Nephron (organoid): Measurements from ENCODE around the gene B9D2.

Experiments
- H3K27ac Mint-ChIP-seq, 3 experiments: 2 replicates each; pipeline ENCODE4 v1.8.0; 2020; ENCODE audit warnings: mixed read lengths in 3 of 3, mild to moderate bottlenecking in 2 of 3, moderate library complexity in 1 of 3
- H3K27me3 Mint-ChIP-seq: 2 replicates; pipeline ENCODE4 v1.8.0; 2021; ENCODE audit warnings: low read depth, mild to moderate bottlenecking, moderate library complexity, mixed read lengths
- H3K36me3 Mint-ChIP-seq: 2 replicates; pipeline ENCODE4 v1.8.0; 2020; ENCODE audit warnings: low read depth, mixed read lengths
- H3K4me1 Mint-ChIP-seq: 2 replicates; pipeline ENCODE4 v1.8.0; 2020; ENCODE audit warnings: mixed read lengths
- H3K4me3 Mint-ChIP-seq, 3 experiments: 2 replicates each; pipeline ENCODE4 v1.8.0; 2020; ENCODE audit warnings: mild to moderate bottlenecking in 3 of 3, mixed read lengths in 3 of 3, moderate library complexity in 2 of 3
- H3K9me3 Mint-ChIP-seq: 2 replicates; pipeline ENCODE4 v1.8.0; 2020; ENCODE audit warnings: mixed read lengths
- CTCF ChIP-seq, 3 experiments: fragments of 200-600 bp; sonication (generic); IDR thresholded peaks; one replicate each; pipeline ENCODE4 v1.5.0; 2021; ENCODE audit warnings: antibody characterized with exemption in 3 of 3; ENCODE audit not compliant: unreplicated experiment in 3 of 3

The B9D2 gene

GRCh38 chr19:41356984-41357739 is 6.8 kb downstream of the B9D2 start:
- Mint-ChIP-seq H3K4me3 (peak overlapping the region in 2 of 3 experiments; percentile 20 to 48), H3K36me3 (no peaks in the 10 kb centered on the region), H3K27ac (no peak overlapping the region), H3K9me3 (no peaks in the 10 kb centered on the region), H3K4me1 (peaks cover 12% of the 10 kb centered on the region), H3K27me3 (peaks cover 21% of the 10 kb centered on the region)
- TF ChIP-seq CTCF (IDR thresholded peaks at IDR 0.05; ENCODE audit: unreplicated experiment in 3 of 3): no peak

GRCh38 chr19:41355802-41356201 is 8.1 kb downstream of the B9D2 start:
- H3K4me1 Mint-ChIP-seq: peaks cover 22% of the 10 kb centered on the region

GRCh38 chr19:41355035-41355434 is 8.9 kb downstream of the B9D2 start:
- no peaks in the 10 kb centered on the region for H3K36me3 Mint-ChIP-seq
- H3K4me3 Mint-ChIP-seq: peak overlapping the region; percentile 82 to 84 (median 82)
- no peaks in the 10 kb centered on the region for H3K9me3 Mint-ChIP-seq
- H3K27ac Mint-ChIP-seq: peak overlapping the region; percentile 9 to 70 (median 47)
- no peak for TF ChIP-seq CTCF (IDR thresholded peaks at IDR 0.05; ENCODE audit: unreplicated experiment in 3 of 3)
- peaks cover 26% of the 10 kb centered on the region for H3K4me1 Mint-ChIP-seq
- peaks cover 39% of the 10 kb centered on the region for H3K27me3 Mint-ChIP-seq

More at GRCh38 chr19:41355802-41356201, 8.1 kb downstream of the B9D2 start:
- peak overlapping the region; percentile 82 to 84 (median 82) for H3K4me3 Mint-ChIP-seq
- H3K9me3 Mint-ChIP-seq: no peaks in the 10 kb centered on the region
- no peaks in the 10 kb centered on the region for H3K36me3 Mint-ChIP-seq
- peak overlapping the region in 1 of 3 experiments; percentile 26 for H3K27ac Mint-ChIP-seq
- H3K27me3 Mint-ChIP-seq: peaks cover 32% of the 10 kb centered on the region
- no peak for TF ChIP-seq CTCF (IDR thresholded peaks at IDR 0.05; ENCODE audit: unreplicated experiment in 3 of 3)

GRCh38 chr19:41354343-41354953 is 9.5 kb downstream of the B9D2 start:
- no peaks in the 10 kb centered on the region for H3K36me3 Mint-ChIP-seq
- peaks cover 26% of the 10 kb centered on the region for H3K4me1 Mint-ChIP-seq
- TF ChIP-seq CTCF (IDR thresholded peaks at IDR 0.05; ENCODE audit: unreplicated experiment in 3 of 3): peak in 1 of 3 experiments; percentile 5
- H3K9me3 Mint-ChIP-seq: no peaks in the 10 kb centered on the region
- H3K27ac Mint-ChIP-seq: peak overlapping the region in 2 of 3 experiments; percentile 61 to 94
- peaks cover 45% of the 10 kb centered on the region for H3K27me3 Mint-ChIP-seq
- peak overlapping the region; percentile 81 to 91 (median 83) for H3K4me3 Mint-ChIP-seq

GRCh38 chr19:41353466-41354342 is 10.2 kb downstream of the B9D2 start, which contains the start of gene TGFB1:
Gene TGFB1 (minus strand): TSS chr19:41353922. CDS start chr19:41353044, 878 bp downstream.
- H3K9me3 Mint-ChIP-seq: no peaks in the 10 kb centered on the region
- peak; percentile 81 to 92 (median 82) for TF ChIP-seq CTCF (IDR thresholded peaks at IDR 0.05; ENCODE audit: unreplicated experiment in 3 of 3)
- H3K27ac Mint-ChIP-seq: peak within 1 kb of the TSS; percentile 58 to 94 (median 61)
- peak within 1 kb of the TSS; percentile 88 to 96 (median 95) for H3K4me3 Mint-ChIP-seq
- H3K27me3 Mint-ChIP-seq: peaks cover 53% of the 10 kb centered on the region
- H3K36me3 Mint-ChIP-seq: no peaks in the 10 kb centered on the region
- H3K4me1 Mint-ChIP-seq: peaks cover 26% of the 10 kb centered on the region
